Activated CD4-positive, alpha-beta T cell treated with anti-CD3 and anti-CD28 coated beads, Interleukin-2, Interleukin-4, amounts not matched to agents 100 ng/mL and 50 ng/mL, durations not matched to agents 16 hours and 8 hours (primary cell): Measurements from ENCODE around the gene ATP2C2.
"Not testable (repeated sequence)": the region's sequence is repeated elsewhere in the genome, so short reads cannot be mapped to it uniquely, and the experiment has no call there.

Experiments
- DNase-seq: peaks from one replicate; pipeline ENCODE4 v3.0.0-alpha.2; 2020; ENCODE audit warnings: low spot score

The ATP2C2 gene, protein sequence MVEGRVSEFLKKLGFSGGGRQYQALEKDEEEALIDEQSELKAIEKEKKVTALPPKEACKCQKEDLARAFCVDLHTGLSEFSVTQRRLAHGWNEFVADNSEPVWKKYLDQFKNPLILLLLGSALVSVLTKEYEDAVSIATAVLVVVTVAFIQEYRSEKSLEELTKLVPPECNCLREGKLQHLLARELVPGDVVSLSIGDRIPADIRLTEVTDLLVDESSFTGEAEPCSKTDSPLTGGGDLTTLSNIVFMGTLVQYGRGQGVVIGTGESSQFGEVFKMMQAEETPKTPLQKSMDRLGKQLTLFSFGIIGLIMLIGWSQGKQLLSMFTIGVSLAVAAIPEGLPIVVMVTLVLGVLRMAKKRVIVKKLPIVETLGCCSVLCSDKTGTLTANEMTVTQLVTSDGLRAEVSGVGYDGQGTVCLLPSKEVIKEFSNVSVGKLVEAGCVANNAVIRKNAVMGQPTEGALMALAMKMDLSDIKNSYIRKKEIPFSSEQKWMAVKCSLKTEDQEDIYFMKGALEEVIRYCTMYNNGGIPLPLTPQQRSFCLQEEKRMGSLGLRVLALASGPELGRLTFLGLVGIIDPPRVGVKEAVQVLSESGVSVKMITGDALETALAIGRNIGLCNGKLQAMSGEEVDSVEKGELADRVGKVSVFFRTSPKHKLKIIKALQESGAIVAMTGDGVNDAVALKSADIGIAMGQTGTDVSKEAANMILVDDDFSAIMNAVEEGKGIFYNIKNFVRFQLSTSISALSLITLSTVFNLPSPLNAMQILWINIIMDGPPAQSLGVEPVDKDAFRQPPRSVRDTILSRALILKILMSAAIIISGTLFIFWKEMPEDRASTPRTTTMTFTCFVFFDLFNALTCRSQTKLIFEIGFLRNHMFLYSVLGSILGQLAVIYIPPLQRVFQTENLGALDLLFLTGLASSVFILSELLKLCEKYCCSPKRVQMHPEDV

DNA sequence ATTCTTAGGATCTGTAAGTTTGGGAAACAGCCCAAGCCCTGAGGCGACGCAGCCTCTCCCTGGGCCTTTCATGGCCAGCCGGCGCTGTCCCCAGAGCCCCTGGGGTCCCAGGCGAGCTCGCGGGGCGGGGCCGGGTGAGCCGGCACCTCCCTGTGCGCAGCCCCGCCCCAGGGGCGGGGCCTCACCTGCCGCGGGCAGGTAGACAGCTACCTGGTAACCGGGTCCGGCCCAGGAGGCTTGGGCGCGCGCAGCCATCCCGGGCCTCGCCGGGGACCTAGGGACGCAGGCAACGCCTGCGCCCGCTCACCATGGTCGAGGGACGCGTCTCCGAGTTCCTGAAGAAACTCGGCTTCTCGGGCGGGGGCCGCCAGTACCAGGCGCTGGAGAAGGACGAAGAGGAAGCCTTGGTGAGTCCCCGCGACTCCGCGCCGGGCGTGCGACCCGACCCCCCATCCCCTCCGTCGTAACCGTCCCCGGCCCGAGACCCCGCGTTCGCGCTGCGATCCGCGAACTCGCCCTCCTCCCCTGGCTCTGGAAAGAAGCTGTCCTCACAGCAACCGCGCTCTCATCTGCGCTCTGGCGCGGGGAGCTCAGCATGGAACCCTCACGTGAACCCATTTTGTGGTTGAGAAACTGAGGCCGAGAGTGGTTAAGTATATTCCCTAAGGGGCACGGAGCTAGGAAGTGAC, at the start of gene ATP2C2:
ATP2C2 (plus strand) TSS at position 231 of the 689 bp plus-strand sequence; CDS start at position 309, 78 bp downstream.
- DNase-seq: no peak

DNA sequence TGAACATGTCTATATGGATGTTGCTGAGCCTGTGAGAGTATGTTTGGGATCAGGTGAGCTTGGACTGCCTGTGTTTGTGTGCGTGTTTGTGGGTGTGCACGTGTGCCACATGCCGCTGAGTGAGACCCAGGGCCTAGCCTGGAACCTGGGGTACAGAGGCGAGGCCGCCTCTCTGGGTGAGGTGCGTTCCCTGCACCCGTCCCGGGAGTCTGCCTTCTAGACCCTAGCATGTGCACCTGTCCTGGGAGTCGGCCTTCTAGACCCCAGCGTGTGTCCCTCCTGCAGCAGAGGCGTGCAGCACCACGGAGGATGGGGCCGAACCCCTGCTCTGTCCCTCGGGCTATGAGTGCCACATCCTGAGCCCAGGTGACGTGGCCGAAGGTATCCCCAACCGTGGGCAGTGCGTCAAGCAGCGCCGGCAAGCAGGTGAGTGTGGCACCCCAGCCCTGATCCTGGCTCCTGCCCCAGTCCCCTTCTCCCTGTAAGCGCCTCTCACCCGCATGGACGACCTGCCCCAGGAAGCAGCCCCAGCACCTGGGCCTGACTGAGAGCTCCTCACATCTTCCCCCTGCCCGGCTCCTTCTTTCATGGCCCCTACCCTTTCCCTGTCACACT, 49.1 kb upstream of the ATP2C2 start:
- DNase-seq: no peak

DNA sequence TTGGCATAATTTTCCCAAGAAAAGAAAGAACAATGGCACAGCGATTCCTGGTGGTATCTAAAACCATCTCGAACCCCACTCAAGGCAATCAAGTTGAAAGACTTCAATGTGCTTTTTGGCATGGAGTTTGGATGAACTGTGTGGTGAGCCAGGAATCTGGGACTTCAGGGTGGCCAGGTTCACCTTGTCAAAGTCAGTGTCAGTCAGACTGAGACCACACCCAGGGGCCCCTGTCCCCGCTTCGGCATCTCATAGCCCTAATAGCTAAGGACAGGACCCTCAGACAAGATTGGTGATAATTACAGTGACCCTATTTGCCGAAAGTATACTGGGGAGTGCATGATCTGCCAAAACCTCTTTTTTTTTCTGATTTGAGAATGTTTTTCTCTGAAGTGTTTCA, 47.8 kb upstream of the ATP2C2 start:
- no peak for DNase-seq

DNA sequence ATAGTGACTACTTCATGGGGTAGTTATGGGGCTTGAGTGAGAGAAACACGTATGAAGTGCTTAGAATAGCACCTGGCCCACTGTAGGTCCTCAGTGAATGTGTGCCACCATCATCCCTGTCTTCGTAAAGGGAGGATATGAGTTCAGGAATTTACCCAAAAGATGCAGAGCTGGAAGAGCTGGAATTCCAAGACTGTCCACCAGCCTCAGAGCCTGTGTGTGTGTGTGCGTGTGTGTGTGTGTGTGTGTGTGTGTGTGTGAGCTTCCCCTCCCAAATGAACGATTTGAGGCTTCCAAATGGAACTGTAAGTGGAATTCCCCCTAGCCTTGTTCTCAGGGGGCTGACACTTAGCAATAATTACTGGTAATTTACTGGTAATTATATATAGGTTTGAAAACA, 46.4 kb upstream of the ATP2C2 start:
- DNase-seq: no peak

DNA sequence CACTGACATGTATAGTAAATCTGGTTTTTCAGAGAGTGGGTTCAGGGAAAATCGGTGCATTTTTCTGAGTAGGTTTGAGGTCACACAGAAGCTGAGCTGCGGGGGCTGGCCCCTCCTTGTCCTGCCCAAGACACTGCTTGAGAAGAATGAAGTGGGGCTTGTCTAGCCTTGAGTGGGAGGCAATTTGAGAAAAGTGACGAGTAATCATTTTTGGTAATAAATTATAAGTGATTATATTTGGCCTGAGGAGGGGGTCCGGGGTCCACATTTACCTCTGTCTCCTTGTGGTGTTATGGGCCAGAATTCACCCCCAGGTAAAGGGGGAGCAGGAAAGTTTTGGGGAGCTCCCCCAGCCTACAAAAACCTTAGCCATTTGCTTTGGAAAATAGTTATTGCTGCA, 45.6 kb upstream of the ATP2C2 start:
- DNase-seq: no peak

DNA sequence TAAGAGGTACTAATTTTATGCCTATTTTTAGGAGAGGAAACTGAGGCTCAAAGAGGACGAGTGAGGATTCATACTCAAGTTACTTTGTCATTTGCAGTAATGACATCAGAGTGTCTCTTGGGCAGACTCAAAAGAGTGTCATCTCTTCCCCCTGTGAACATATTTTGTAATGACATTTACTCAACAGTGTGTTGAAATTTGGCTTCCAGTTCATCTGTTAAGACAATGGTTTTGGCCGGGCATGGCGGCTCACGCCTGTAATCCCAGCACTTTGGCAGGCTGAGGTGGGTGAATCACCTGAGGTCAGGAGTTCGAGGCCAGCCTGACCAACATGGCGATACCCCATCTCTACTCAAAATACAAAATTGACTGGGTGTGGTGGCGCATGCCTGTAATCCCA, 44.7 kb upstream of the ATP2C2 start:
- DNase-seq: no peak

DNA sequence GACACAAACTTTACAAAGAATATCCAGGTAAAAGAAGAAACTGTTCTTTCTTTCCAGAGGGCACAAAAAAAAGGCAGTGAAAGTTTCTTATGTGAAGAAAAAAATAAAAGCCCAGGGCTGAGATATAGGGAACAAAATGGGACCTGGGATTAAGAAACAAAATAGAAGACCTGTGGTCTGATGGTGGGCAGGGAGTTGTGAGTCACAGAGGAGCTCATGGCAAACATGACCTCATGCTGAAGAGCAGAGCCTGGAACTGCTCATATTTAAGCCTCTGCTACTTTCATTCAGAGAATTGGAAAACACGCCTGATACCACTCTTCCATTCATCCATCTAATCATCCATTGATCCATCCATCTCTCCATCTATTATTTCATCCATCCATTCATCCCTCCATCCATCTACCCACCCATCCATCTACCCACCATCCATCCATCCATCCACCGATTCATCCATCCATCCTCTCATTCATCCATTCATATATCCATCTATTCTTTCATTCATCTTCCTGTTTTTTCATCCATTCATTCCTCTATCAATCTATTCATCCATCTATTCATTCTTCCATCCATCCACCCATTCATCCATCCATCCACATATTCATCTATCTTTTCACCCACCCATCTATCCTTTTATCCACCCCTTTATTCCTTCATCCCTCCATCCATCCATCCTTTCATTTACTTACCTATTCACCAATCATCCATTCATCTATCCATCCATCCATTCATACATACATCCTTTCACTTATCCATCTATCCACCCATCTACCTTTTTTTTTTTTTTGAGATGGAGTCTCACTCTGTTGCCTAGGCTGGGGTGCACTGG, 43.7 kb upstream of the ATP2C2 start:
- no peak for DNase-seq

DNA sequence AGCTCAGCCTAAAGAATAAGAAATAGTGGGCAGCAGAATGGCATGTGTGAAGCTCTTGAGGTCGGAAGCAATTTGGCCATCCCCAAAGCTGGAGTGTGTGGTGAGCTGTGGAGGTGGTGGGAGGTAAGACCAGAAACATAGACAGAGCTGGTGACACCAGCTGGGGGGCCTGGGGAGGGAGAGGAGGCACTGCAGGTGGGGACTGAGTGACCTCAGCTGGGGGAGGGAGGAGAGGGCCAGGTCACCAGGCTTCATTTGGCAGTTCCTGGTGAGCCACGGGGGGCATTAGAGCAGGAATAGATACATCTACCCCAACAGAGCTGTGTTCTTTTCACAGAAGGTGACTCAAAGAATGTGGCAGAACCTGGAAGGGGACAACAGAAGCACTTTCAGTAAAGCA, 41.8 kb upstream of the ATP2C2 start:
- DNase-seq: no peak

DNA sequence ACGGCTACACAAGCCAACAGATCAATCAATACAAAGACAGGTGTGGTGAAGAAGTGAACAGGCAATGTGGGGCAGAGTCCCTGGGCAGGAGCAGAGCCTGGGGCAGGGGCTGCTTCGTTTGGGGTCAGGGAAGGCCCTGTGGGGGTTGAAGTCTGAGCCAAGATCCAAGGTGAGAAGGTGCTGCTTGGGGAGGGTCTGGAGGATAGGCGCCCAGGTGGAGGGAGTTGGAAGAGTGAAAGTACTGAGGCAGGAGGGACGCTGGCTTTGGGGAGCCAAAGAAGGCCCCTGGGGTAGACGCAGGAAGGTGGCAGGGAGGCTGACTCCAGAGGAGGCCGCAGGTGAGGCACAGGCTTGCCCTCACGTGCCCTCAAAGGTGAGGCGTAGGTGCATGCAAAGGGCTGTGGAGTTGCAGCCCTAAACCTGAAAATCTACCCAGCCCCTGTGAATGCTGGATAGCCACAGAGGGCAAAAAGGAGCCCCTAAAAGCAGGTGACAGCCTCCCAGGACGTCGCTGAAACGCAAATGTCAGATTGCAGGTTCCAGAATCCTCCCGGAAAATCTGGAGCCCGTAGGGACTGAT, 40.3 kb upstream of the ATP2C2 start:
- no peak for DNase-seq

DNA sequence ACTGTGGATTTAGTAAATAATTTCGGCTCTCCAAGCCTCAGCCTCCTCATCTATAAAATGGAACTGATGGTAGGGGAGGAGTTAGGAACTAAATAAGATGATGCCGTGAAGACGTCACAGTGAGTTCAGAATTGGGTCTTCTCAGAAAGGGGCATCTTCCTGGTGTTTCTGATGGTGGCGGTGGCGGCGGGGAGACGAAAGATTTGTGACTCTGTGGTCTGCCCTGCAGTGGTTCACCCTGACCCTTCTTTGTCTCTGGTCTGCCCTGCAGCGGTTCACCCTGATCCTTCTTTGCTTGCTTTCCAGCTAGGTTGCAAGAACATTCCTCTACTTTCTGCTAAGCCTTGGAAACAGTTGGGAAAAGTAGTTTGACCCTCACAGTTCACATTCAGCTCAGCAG, 39.3 kb upstream of the ATP2C2 start:
- no peak for DNase-seq

DNA sequence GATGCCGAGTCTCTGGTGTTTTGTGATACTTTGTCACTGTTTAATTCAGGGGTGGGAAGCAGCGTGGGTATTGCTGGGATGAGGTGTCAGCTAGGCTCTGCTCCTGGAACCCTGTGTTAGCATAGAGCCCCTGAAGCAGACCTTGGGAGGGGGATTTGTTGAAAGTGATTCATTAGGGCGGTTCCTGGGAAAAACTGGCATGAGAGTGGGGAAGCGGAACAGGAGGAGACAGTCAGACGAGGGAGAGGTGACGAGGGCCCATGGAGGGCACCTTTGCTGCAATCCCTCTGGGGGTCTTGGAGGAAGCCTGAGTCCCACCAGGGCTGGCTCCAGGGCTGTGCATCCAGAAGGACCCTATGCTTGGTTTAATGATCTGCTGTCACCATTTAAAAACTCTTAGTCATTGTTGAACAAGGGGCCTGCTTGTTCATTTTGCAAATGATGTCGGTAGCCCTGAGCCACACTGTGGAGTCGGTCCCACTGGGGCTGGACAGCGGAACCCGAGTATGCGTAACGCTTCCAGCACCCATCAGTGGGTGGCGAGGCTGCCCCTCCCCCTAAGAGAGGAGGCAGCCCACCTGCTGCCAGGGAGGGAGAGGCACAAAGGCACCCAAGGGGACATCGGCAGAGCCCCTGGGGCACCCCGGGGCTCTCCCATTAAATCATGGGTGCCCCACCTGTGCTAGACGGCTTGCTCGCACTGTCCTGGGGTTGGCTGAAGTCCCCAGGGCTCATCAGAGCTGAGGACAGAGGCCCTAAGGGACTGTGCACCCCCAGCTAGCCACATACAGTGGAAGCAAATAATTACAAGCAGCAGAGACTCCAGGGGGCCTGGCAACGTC, 38.3 kb upstream of the ATP2C2 start:
- DNase-seq: no peak

DNA sequence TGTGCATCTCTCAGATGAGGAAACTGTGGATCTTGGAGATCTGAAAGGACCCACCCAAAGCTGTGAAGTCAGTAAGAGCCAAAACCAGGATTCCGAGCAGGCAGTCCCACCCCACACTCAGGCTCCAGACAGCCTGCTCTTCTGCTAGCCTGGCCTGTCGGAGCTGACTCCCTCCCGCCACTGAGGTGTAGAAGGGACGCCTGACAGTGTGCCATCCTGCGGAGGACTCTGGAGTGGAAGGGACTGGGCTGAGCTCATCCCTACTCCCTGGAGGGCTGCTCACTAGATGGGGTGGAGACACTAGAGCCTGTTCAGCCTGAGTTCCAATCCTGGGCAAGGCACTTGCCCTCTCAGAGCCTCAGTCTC, 37.7 kb upstream of the ATP2C2 start:
- DNase-seq: no peak

DNA sequence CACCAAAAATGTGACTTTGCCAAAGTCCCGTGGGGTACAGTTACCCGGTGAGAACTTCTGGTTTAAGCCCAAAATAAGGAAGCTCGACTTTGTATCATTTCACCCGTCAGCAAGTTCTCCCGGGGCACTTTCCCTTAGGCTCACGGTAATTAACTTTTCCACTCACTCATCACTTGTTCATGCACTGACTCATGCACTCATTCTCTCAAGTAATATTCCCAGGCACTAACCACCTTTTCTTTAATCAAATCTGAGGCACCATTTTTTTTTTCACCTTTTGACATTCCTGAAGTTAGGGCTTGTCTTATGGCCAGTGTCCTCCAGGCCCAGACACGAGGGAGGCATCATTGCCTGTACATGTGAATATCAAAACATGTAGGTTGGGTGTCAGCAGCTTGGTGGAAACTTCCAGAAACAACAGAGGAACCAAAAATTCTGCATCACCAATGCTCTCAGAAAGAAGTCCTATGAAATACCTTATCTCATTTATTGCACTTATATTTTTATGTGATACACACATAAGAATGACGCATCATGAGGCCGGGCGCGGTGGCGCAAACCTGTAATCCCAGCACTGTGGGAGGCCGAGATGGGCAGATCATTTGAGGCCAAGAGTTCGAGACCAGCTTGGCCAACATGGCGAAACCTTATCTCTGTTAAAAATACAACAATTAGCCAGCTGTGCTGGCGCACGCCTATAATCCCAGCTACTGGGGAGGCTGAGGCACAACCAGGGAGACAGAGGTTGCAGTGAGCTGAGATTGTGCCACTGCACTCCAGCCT, 36.1 kb upstream of the ATP2C2 start:
- DNase-seq: no peak

DNA sequence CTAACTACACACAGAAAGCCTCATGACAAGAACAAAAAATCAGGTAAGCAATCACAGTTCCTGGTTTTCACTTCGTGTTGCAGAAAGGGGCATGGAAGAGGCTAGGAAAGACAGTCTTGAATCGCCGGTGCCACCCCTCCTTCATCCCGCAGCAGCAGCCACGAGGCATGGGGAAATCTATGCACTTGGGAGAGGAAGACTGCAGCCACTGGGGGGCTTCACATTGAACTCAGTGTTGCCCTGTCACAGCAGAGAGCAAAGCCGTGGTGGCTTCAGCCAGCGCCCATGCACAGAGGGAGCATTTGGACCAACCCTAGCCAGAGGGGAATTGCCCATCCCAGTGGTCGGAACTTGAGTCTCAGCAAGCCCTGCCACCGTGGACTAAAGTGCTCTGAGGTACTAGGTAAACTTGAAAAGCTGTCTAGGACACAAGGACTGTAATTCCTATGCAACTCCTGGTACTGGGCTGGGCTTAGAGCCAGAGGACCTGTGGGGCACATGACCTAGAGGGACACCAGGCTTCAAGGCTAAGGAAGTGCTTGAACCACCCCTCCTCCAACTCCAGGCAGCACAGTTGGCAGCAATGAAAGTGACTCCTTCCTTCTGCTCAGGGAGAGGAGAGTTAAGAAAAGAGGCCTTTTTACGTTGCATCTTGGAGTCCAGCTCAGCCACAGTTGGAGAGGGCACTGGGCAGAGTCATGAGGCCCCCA, 35.2 kb upstream of the ATP2C2 start:
- no peak for DNase-seq

DNA sequence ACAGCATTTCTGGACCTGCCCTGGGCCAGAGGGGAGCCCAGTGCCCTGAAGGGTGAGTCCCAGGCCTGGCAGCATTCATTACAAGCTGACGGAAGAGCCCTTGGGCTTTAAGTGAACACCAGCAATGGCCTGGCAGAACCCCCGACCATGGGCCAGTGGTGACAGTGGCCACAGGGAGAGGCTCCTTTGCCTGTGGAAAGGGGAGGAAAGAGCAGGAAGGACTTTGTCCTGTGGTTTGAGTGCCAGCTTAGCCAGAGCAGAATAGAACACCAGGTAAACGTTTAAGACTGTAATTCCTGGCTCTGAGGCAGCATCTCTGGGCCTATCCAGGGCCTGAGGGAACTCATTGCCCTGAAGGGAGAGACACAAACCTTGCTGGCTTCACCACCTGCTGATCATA, 34.3 kb upstream of the ATP2C2 start:
- no peak for DNase-seq

DNA sequence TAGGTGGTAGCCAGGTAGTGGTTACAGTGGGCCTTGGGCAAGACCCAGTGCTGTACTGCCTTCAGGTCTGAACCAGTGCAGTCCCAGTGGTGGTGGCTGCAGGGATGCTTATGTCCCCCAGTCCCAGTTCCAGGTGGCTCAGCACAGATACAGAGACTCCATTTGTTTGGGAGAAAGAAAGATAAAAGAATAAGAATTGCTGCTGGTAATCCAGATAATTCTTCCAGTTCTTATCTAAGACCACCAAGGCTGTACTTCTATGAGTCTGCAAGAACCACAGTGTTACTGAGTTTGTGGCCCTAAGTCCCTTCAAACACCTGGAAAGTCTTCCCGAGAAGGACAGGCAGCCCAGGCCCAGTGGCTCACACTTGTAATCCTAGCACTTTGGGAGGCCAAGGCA, 33.9 kb upstream of the ATP2C2 start:
- DNase-seq: no peak

DNA sequence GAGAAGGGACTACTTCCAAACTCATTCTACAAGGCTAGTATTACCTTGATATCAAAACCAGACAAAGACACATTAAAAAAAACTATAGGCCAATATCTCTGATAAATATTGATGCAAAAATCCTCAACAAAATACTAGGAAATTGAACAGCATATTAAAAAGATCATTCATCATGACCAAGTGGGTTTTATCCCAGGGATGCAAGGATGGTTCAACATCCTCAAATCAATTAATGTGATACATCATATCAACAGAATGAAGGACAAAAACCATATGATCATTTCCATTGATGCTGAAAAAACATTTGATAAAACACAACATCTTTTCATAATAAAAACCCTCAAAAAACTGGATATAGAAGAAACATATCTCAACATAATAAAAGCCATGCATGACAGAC, 31.1 kb upstream of the ATP2C2 start:
- not testable (repeated sequence) for DNase-seq

DNA sequence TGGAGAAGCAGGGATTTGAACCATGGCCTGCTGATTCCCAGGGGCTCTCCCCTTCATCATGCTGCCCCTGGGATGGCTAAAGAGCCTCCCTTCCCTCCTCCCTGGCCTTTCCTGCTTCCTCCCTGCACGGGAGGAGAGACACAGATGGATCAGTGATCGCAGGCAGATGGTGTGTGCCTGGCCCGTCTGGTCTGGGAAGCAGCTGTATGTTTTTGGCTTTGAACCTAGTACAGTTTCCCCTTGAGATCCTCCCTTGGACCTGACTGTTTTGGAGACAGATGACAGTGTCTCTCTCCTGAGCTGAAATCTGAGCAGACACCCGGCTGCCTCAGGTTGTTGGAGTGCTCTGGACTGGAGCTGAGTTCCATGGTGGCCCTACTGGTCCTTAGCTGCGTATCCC, 29.0 kb upstream of the ATP2C2 start:
- no peak for DNase-seq

DNA sequence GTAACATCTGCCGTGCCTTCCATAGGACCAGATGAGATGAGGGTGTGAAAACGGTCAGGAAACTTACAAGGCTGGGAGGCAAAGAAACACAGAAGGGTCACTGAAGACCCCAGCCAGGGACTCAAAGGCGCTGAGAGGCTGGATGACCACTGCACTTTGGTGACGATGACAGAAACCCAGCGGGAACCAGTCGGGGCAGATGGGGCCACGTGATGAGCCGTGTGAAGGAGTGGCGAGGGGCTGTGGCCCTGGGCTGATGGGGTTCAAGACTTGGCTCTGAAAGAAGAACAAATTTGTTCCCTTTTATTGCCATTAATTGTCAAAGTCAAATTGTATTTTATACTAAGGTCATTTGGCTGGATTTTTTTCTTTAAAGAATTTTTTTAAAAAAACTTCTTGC, 28.6 kb upstream of the ATP2C2 start:
- DNase-seq: no peak
